Measurements from ENCODE around the gene PLEKHA4. TPM values are rescaled to one million over a fixed set of nuclear protein-coding genes. Genes with fewer than 3 reads are reported as not detected.
"Not testable (repeated sequence)": the region's sequence is repeated elsewhere in the genome, so short reads cannot be mapped to it uniquely, and the experiment has no call there.

The PLEKHA4 gene
- total RNA-seq, 4 donors from 2014 or later: 7.3 to 18.7 (median 14.9) TPM

DNA sequence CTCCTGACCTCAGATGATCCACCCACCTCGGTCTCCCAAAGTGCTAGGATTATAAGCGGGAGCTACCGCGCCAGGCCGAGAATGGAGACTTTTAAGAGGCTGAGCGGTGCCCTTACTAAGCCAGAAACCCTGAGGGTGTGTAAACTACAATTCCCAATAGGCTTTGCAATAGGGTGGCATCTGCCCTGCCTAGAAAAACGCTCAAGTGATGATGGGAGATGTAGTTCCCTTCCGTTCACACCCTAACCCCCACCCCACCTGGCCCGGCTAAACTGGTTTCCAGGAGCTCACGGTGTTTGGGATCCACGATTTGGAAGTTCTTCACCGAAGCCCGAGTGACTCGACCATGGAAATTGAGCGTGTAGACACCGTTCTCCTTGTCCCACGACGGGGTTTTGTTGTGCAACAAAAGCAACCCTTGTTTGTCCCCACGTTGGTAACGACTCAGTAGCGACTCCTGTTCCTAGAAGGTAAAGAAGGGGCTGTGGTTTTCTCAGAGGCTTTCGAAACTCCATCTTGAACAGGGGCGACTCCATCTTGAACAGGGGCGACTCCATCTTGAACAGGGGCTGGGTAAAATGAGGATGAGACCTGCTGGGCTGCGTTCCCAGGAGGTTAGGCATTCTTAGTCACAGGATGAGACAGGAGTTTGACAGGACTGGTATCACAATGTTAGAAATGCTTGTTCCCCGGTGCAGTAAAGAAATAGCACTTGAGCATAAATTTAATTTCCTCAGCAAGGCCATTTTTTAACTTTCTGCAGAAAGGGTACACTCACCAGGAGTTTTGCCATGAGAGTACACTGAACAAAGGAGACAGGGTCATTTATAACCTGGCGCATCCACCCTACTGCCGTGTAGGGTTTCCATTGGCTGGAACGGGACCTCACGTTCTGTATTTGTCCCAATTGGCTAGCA lies 13.6 kb upstream of the PLEKHA4 start:
- no peak for DNase-seq (ENCODE audit: low spot score)
- no peak for TF ChIP-seq CTCF (IDR thresholded peaks at IDR 0.05)
- no peak for ATAC-seq (ENCODE audit: low FRiP score)

- not testable (repeated sequence) for ATAC-seq (ENCODE audit: low FRiP score); DNase-seq (ENCODE audit: low spot score)
Measured at GRCh38 chr19:48879696-48880095, 11.3 kb upstream of the PLEKHA4 start.

DNA sequence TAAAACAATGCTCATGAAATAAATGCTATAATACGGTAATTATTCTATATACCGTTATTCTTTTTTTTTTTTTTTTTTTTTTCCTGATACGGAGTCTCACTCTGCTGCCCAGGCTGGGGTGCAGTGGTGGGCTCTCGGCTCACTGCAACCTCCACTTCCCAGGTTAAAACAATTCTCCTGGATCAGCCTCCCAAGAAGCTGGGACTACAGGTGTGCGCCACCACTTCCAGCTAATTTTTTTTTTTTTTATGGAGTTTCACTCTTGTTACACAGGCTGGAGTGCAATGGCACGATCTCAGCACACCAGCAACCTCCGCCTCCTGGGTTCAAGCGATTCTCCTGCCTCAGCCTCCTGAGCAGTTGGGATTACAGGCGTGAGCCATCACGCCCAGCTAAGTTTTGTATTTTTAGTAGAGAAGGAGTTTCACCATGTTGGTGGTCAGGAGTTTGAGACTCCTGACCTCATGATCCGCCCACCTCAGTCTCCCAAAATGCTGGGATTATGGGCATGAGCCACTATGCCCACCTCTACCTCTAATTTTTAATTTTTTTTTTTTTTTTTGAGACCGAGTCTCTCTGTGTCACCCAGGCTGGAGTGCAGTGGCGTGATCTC lies 10.7 kb upstream of the PLEKHA4 start:
- no peak for ATAC-seq (ENCODE audit: low FRiP score)
- no peak for TF ChIP-seq CTCF (IDR thresholded peaks at IDR 0.05)
- no peak for DNase-seq (ENCODE audit: low spot score)

GRCh38 chr19:48878196-48879024 lies 10.0 kb upstream of the PLEKHA4 start:
- DNase-seq (ENCODE audit: low spot score): no peak
- peak; percentile 46 for ATAC-seq (ENCODE audit: low FRiP score)
- TF ChIP-seq CTCF (IDR thresholded peaks at IDR 0.05): no peak

- no peak for ATAC-seq (ENCODE audit: low FRiP score)
- no peak for TF ChIP-seq CTCF (IDR thresholded peaks at IDR 0.05)
- DNase-seq (ENCODE audit: low spot score): no peak
Measured at GRCh38 chr19:48877855-48878195, 9.4 kb upstream of the PLEKHA4 start.

- ATAC-seq (ENCODE audit: low FRiP score): not testable (repeated sequence)
Measured at GRCh38 chr19:48876043-48876981, 7.9 kb upstream of the PLEKHA4 start.

GRCh38 chr19:48874303-48875135 lies 6.1 kb upstream of the PLEKHA4 start:
- no peak for TF ChIP-seq CTCF (IDR thresholded peaks at IDR 0.05)
- DNase-seq (ENCODE audit: low spot score) (no peak), ATAC-seq (ENCODE audit: low FRiP score) (no peak)

More at GRCh38 chr19:48876043-48876981, 7.9 kb upstream of the PLEKHA4 start:
- DNase-seq (ENCODE audit: low spot score): not testable (repeated sequence)
